Liver (tissue), 9 donors: ENCODE measurements around the gene AVL9. TPM values are rescaled to one million over a fixed set of nuclear protein-coding genes. Genes with fewer than 3 reads are reported as not detected.

Source experiments
- DNase-seq: peaks from one replicate; pipeline ENCODE4 v3.0.0-alpha.2; 2017; ENCODE audit warnings: low spot score
- H3K27ac ChIP-seq, 2 donors: one replicate each; pipeline ENCODE4 v1.7.0; 2013; ENCODE audit warnings: inconsistent platforms in 2 of 2, low read length in 2 of 2, control low read depth in 1 of 2, low read depth in 1 of 2, mild to moderate bottlenecking in 1 of 2
- H3K27me3 ChIP-seq, 4 donors: one replicate each; pipeline versions ENCODE4 v1.6.1 to v1.7.0; 2013; ENCODE audit warnings: low read length in 3 of 4, inconsistent platforms in 1 of 4, mild to moderate bottlenecking in 1 of 4, moderate library complexity in 1 of 4; ENCODE audit not compliant: control insufficient read depth in 4 of 4, insufficient read depth in 4 of 4
- H3K36me3 ChIP-seq, 4 donors: one replicate each; pipeline versions ENCODE4 v1.6.1 to v1.7.0; 2013; ENCODE audit warnings: low read length in 3 of 4, mild to moderate bottlenecking in 3 of 4, low read depth in 1 of 4, moderate library complexity in 1 of 4; ENCODE audit not compliant: control insufficient read depth in 4 of 4, insufficient read depth in 3 of 4
- H3K4me1 ChIP-seq, 4 donors: one replicate each; pipeline versions ENCODE4 v1.6.1 to v1.7.0; 2013; ENCODE audit warnings: low read length in 3 of 4, mild to moderate bottlenecking in 3 of 4, moderate library complexity in 1 of 4; ENCODE audit not compliant: control insufficient read depth in 4 of 4, insufficient read depth in 4 of 4
- H3K4me3 ChIP-seq, 3 donors: one replicate each; pipeline versions ENCODE4 v1.6.1 to v1.7.0; 2013; ENCODE audit warnings: low read length in 3 of 3, control low read depth in 1 of 3, low read depth in 1 of 3, mild to moderate bottlenecking in 1 of 3
- H3K9ac ChIP-seq, 2 donors: one replicate each; pipeline ENCODE4 v1.7.0; 2013; ENCODE audit warnings: low read length in 2 of 2, mild to moderate bottlenecking in 2 of 2, moderate library complexity in 2 of 2, control low read depth in 1 of 2, low read depth in 1 of 2
- H3K9me3 ChIP-seq, 4 donors: one replicate each; pipeline versions ENCODE4 v1.6.1 to v1.7.0; 2013; ENCODE audit warnings: low read length in 3 of 4; ENCODE audit not compliant: control insufficient read depth in 4 of 4
- ATF3 ChIP-seq: IDR thresholded peaks from 2 replicates; pipeline ENCODE4 v1.6.1; 2016; ENCODE audit warnings: antibody characterized with exemption
- EGR1 ChIP-seq, 2 donors: IDR thresholded peaks; 2 replicates each; pipeline ENCODE4 v1.6.1; 2016 to 2018; ENCODE audit warnings: antibody characterized with exemption in 2 of 2, low read depth in 2 of 2
- FOXA1 ChIP-seq: IDR thresholded peaks from 2 replicates; pipeline ENCODE4 v1.6.1; 2016; ENCODE audit warnings: antibody characterized with exemption
- FOXA2 ChIP-seq: IDR thresholded peaks from 2 replicates; pipeline ENCODE4 v1.6.1; 2016; ENCODE audit warnings: antibody characterized with exemption
- GABPA ChIP-seq, 2 donors: IDR thresholded peaks in 1 of 2; conservative IDR thresholded peaks in 1 of 2; 2 replicates each; pipeline ENCODE4 v1.6.1; 2016; ENCODE audit warnings: antibody characterized with exemption in 2 of 2, mild to moderate bottlenecking in 1 of 2, moderate library complexity in 1 of 2
- HNF4A ChIP-seq, 2 donors: conservative IDR thresholded peaks; 2 replicates each; pipeline ENCODE4 v1.6.1; 2016; ENCODE audit warnings: antibody characterized with exemption in 2 of 2, mild to moderate bottlenecking in 2 of 2
- HNF4G ChIP-seq: IDR thresholded peaks from 2 replicates; pipeline ENCODE4 v1.6.1; 2016; ENCODE audit warnings: antibody characterized with exemption
- JUND ChIP-seq, 2 donors: IDR thresholded peaks; 2 replicates each; pipeline ENCODE4 v1.6.1; 2016; ENCODE audit warnings: antibody characterized with exemption in 2 of 2
- MAX ChIP-seq: IDR thresholded peaks from 2 replicates; pipeline ENCODE4 v1.6.1; 2016; ENCODE audit warnings: antibody characterized with exemption
- NR2F2 ChIP-seq: IDR thresholded peaks from 2 replicates; pipeline ENCODE4 v1.6.1; 2016; ENCODE audit warnings: antibody characterized with exemption
- RAD21 ChIP-seq, 2 donors: IDR thresholded peaks; 2 replicates each; pipeline ENCODE4 v1.6.1; 2016; ENCODE audit warnings: antibody characterized with exemption in 2 of 2, mild to moderate bottlenecking in 2 of 2
- RXRA ChIP-seq, 2 donors: IDR thresholded peaks; 2 replicates each; pipeline ENCODE4 v1.6.1; 2017 to 2018; ENCODE audit warnings: antibody characterized with exemption in 2 of 2, mild to moderate bottlenecking in 1 of 2
- TAF1 ChIP-seq: conservative IDR thresholded peaks from 2 replicates; pipeline ENCODE4 v1.6.1; 2016; ENCODE audit warnings: antibody characterized with exemption, mild to moderate bottlenecking
- YY1 ChIP-seq: IDR thresholded peaks from 2 replicates; pipeline ENCODE4 v1.6.1; 2016; ENCODE audit warnings: antibody characterized with exemption, mild to moderate bottlenecking
- ZBTB33 ChIP-seq: IDR thresholded peaks from 2 replicates; pipeline ENCODE4 v1.6.1; 2016; ENCODE audit warnings: antibody characterized with exemption
- WGBS: extraction: QIAGEN DNeasy Blood & Tissue Kit; methylation state at CpG from one replicate; pipeline ENCODE4 v1.1.7; 2013; 5-methylcytosine and 5-hydroxymethylcytosine counted together
- polyA plus RNA-seq, 2 donors: library from polyadenylated mRNA; stranded (reverse) in 1 of 2; unstranded in 1 of 2; fragments of 200-250 nt in 1 of 2; fragments of >200 nt in 1 of 2; fragmentation: Nextera tagmentation in 1 of 2; extraction: Ambion mirVana in 1 of 2; gene quantifications; one replicate each; pipeline versions ENCODE4 v1.2.1 to v1.2.3, GENCODE V29; 2013 to 2015
- total RNA-seq, 2 donors: library from RNA; depleted of rRNA; stranded (reverse); fragments of >200 nt; gene quantifications; one replicate each; pipeline ENCODE4 v1.2.3, GENCODE V29; 2014
- TF ChIP-seq, protein P1 (sequence below): IDR thresholded peaks from 2 replicates; pipeline ENCODE4 v1.6.1; 2016; ENCODE audit warnings: antibody characterized with exemption, mild to moderate bottlenecking
- donor health status: healthy.
- donor health status: healthy.
- donor health status: healthy.
- donor health status: healthy.
- donor health status: healthy.

Gene AVL9
- total and polyA plus RNA-seq, 4 donors, result 5.5 to 18.5 (median 11.6) TPM

- Histone ChIP-seq H3K9me3 (no peaks in the 10 kb centered on the region), H3K4me3 (no peak overlapping the region), H3K4me1 (no peaks in the 10 kb centered on the region), H3K9ac (no peak overlapping the region), H3K27ac (no peak overlapping the region), H3K27me3 (no peaks in the 10 kb centered on the region), H3K36me3 (peaks cover 7 to 41% (median 34%) of the 10 kb centered on the region in 4 donors)
- TF ChIP-seq TAF1 (no peak), JUND (IDR thresholded peaks at IDR 0.05) (no peak), FOXA2 (no peak), EGR1 (IDR thresholded peaks at IDR 0.05; ENCODE audit: low read depth in 2 of 2) (no peak), YY1 (no peak), RXRA (IDR thresholded peaks at IDR 0.05) (no peak), NR2F2 (no peak), HNF4G (no peak), MAX (no peak), FOXA1 (no peak), HNF4A (conservative IDR thresholded peaks at IDR 0.05) (no peak), RAD21 (IDR thresholded peaks at IDR 0.05) (no peak), ATF3 (no peak), ZBTB33 (no peak)
- TF ChIP-seq, protein P1, sequence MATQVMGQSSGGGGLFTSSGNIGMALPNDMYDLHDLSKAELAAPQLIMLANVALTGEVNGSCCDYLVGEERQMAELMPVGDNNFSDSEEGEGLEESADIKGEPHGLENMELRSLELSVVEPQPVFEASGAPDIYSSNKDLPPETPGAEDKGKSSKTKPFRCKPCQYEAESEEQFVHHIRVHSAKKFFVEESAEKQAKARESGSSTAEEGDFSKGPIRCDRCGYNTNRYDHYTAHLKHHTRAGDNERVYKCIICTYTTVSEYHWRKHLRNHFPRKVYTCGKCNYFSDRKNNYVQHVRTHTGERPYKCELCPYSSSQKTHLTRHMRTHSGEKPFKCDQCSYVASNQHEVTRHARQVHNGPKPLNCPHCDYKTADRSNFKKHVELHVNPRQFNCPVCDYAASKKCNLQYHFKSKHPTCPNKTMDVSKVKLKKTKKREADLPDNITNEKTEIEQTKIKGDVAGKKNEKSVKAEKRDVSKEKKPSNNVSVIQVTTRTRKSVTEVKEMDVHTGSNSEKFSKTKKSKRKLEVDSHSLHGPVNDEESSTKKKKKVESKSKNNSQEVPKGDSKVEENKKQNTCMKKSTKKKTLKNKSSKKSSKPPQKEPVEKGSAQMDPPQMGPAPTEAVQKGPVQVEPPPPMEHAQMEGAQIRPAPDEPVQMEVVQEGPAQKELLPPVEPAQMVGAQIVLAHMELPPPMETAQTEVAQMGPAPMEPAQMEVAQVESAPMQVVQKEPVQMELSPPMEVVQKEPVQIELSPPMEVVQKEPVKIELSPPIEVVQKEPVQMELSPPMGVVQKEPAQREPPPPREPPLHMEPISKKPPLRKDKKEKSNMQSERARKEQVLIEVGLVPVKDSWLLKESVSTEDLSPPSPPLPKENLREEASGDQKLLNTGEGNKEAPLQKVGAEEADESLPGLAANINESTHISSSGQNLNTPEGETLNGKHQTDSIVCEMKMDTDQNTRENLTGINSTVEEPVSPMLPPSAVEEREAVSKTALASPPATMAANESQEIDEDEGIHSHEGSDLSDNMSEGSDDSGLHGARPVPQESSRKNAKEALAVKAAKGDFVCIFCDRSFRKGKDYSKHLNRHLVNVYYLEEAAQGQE, result no peak
- WGBS, result 96% methylated on average over 1 of the region's 1 CpG
- no peak for DNase-seq
These were observed 79.3 kb downstream of the AVL9 start for GRCh38 chr7:32574626-32575025.

GRCh38 chr7:32577421-32577820 is 82.1 kb downstream of the AVL9 start:
- Histone ChIP-seq H3K9ac (no peak overlapping the region), H3K4me3 (no peak overlapping the region), H3K27ac (no peak overlapping the region), H3K4me1 (no peaks in the 10 kb centered on the region), H3K36me3 (peaks cover 4 to 60% (median 51%) of the 10 kb centered on the region in 4 donors), H3K27me3 (no peaks in the 10 kb centered on the region), H3K9me3 (no peaks in the 10 kb centered on the region)
- no peak for DNase-seq
- 94% methylated on average over 2 of the region's 2 CpGs for WGBS
- TF ChIP-seq HNF4A (conservative IDR thresholded peaks at IDR 0.05) (no peak), GABPA (IDR thresholded peaks at IDR 0.05 in 1 of 2, conservative IDR thresholded peaks at IDR 0.05 in 1 of 2) (no peak)
